Activated B cell treated with CpG ODN at 0.5 μM for 24 hours (primary cell): Measurements from ENCODE around the gene PTGR2. TPM values are rescaled to one million over a fixed set of nuclear protein-coding genes. Genes with fewer than 3 reads are reported as not detected.

Experiments
- ATAC-seq: fragments of 200-7000 bp; cut with Tn5 transposase; one replicate; pipeline ENCODE4 v1.10.0; 2021; ENCODE audit warnings: low read depth, mild to moderate bottlenecking, moderate library complexity
- CTCF ChIA-PET: fragments of 350-600 bp; sonication (Branson Sonifier 250); formaldehyde crosslinking; loops from one replicate; lab custom pipeline; 2021; ENCODE audit warnings: antibody characterized with exemption; lab: Charles Lee
- POLR2A ChIA-PET: fragments of 350-600 bp; sonication (Branson Sonifier 250); formaldehyde crosslinking; loops from one replicate; lab custom pipeline; 2021; ENCODE audit warnings: antibody characterized with exemption; lab: Charles Lee
- DNase-seq: peaks from one replicate; pipeline ENCODE4 v3.0.0; 2022
- H3K27ac Mint-ChIP-seq: one replicate; pipeline ENCODE4 v1.8.0; 2020; ENCODE audit warnings: mixed read lengths
- H3K27me3 Mint-ChIP-seq: one replicate; pipeline ENCODE4 v1.8.0; 2021; ENCODE audit warnings: mixed read lengths
- H3K36me3 Mint-ChIP-seq: one replicate; pipeline ENCODE4 v1.8.0; 2021; ENCODE audit warnings: low read depth, mixed read lengths
- H3K4me1 Mint-ChIP-seq: one replicate; pipeline ENCODE4 v1.8.0; 2021; ENCODE audit warnings: mixed read lengths
- H3K4me3 Mint-ChIP-seq: one replicate; pipeline ENCODE4 v1.8.0; 2020; ENCODE audit warnings: mild to moderate bottlenecking, mixed read lengths
- H3K9me3 Mint-ChIP-seq: one replicate; pipeline ENCODE4 v1.8.0; 2020; ENCODE audit warnings: mixed read lengths
- intact Hi-C: fragments of 100-400 bp; cut with micrococcal nuclease; formaldehyde crosslinking; loops from one replicate; pipeline ENCODE4 v1.15.1; 2024
- total RNA-seq: library from RNA; stranded (reverse); gene quantifications from 2 replicates; pipeline ENCODE4 v1.2.3, GENCODE V29; 2022
- TF ChIP-seq, protein P1 (sequence below): fragments of 200-600 bp; IDR thresholded peaks from one replicate; pipeline ENCODE4 v1.8.0; 2022; ENCODE audit warnings: antibody characterized with exemption, mild to moderate bottlenecking

PTGR2 gene
- total RNA-seq, 1 donor from 2014 or later: 4.8 TPM

DNA sequence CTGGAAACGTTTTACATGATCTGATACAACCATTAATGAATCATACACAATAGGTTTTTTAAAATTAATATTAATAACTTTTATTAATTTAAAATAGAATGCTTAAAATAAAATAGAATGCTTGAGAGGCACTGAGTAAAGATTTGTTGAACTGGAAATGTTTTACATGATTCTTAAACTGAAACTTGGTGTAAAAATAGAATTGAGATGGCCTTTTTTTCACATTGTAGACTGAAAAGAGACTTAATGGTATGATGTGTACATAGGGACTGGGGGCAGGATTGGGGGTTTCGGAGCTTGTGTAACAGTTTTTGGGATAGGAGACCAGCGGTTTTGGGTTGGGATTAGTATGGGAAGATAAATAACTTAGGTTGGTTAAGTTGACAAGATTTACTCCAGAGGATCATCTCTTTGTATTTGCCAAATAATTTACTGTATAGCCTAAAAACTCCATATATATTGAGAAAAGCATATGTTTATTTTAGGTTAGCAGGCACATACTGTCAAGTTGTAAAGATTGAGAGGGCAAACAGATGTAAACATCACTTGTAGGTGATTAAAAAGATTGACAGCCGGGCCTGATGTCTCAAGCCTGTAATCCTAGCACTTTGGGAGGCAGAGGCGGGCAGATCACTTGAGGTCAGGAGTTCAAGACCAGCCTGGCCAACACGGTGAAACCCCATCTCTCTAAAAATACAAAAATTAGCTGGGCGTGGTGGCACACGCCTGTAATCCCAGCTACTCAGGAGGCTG lies 33.0 kb downstream of the PTGR2 start:
- H3K4me3 Mint-ChIP-seq: peak overlapping the region; percentile 48
- no peaks in the 10 kb centered on the region for H3K27me3 Mint-ChIP-seq
- intact Hi-C loops: loop anchor here (5.0 kb wide), 1 partner anchor 157 kb away; no protein-coding TSS in a partner anchor
- H3K9me3 Mint-ChIP-seq: no peaks in the 10 kb centered on the region
- ATAC-seq (no peak), DNase-seq (no peak)
- peaks cover 11% of the 10 kb centered on the region for H3K36me3 Mint-ChIP-seq
- no peak overlapping the region for H3K27ac Mint-ChIP-seq
- TF ChIP-seq, protein P1, sequence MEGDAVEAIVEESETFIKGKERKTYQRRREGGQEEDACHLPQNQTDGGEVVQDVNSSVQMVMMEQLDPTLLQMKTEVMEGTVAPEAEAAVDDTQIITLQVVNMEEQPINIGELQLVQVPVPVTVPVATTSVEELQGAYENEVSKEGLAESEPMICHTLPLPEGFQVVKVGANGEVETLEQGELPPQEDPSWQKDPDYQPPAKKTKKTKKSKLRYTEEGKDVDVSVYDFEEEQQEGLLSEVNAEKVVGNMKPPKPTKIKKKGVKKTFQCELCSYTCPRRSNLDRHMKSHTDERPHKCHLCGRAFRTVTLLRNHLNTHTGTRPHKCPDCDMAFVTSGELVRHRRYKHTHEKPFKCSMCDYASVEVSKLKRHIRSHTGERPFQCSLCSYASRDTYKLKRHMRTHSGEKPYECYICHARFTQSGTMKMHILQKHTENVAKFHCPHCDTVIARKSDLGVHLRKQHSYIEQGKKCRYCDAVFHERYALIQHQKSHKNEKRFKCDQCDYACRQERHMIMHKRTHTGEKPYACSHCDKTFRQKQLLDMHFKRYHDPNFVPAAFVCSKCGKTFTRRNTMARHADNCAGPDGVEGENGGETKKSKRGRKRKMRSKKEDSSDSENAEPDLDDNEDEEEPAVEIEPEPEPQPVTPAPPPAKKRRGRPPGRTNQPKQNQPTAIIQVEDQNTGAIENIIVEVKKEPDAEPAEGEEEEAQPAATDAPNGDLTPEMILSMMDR: no peak
- ChIA-PET POLR2A (no interaction called here), CTCF (no interaction called here)
- peaks cover 40% of the 10 kb centered on the region for H3K4me1 Mint-ChIP-seq

DNA sequence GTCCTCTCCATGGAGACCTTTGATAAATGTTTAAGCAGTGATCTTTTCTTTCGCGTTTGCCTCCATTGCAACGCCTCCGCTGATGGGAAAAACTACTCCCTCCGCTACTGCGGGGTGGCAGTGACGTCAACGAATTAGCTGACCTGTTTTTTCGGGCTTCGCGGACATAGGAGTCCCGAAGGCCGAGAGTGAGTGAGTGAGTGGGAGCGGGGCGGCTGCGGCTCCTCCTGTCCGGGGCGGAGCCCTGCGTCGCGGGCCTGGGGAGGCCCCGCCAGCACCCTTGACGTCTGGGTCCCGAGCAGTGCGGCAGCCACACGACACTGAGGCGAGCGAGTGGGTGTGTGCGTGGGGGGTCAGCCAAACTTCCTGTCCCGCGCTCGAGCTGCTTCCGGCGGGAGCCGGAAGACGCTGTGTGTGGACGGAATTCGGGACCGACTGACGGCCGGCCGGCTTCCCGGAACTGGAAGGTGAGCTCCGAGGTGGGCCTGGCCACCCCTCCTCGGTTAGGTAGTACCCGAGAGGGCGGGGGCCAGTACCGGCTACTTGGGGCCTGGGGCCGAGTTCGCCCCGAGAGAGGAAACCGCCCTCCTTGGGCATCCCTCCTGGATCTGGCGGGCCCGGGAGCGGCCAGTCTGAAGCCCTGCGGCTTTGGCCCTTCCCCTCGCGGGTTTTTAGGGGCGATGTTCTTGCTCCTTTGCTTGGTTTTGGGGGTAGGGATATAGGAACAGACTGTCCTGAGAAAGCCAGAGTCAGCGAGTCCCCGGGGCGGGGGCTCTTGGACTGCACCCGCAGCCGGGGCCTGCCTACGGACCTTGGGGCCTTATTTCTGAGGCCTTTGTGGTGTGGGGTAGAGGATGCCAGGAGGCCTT lies 35.1 kb downstream of the PTGR2 start, which contains the start of gene ZNF410:
TSS of gene ZNF410 (plus strand) at position 411 of the 869 bp plus-strand sequence. CDS start 5,317 bp downstream, outside the sequence.
- peak within 1 kb of the TSS; percentile 96 for H3K4me3 Mint-ChIP-seq
- peaks cover 42% of the 10 kb centered on the region for H3K4me1 Mint-ChIP-seq
- ChIA-PET CTCF (interaction anchor here (0.5 to 3.8 kb wide), 3 partner anchors 24 to 157 kb away, joined by 3 to 13 read pairs (median 3); no protein-coding TSS in a partner anchor), POLR2A (interaction anchor here (0.6 to 2.5 kb wide), 15 partner anchors 8 to 828 kb away, joined by 3 to 30 read pairs (median 4); partner anchors contain the start of genes ACOT2, BBOF1, COQ6 and ENTPD5)
- H3K27ac Mint-ChIP-seq: peak within 1 kb of the TSS; percentile 96
- no peaks in the 10 kb centered on the region for H3K9me3 Mint-ChIP-seq
- intact Hi-C loops: loop anchor here (1.0 to 5.0 kb wide), 10 partner anchors 34 to 876 kb away; partner anchors contain the start of genes BBOF1, COQ6, ENTPD5 and FAM161B
- TF ChIP-seq, protein P1: no peak
- peaks cover 14% of the 10 kb centered on the region for H3K36me3 Mint-ChIP-seq
- peak; percentile 98 for ATAC-seq
- peak; percentile 79 for DNase-seq
- no peaks in the 10 kb centered on the region for H3K27me3 Mint-ChIP-seq

DNA sequence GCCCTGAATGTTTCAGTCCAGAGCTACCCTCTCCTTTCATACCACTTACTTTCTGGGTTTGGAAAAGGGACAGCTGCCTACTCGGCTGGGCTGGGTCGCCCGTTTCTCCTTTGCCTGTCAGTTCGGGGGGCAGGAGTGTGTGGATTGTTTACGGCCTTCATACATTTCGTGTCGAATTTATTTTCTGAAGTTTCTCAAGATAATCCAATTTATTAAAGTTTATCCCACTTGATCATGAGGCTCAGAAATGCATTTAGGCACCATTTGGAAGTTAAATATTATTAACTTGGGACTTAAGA lies 35.6 kb downstream of the PTGR2 start:
- peaks cover 18% of the 10 kb centered on the region for H3K36me3 Mint-ChIP-seq
- no peak for DNase-seq
- POLR2A ChIA-PET: interaction anchor here (0.7 to 2.5 kb wide), 10 partner anchors 9 to 829 kb away, joined by 3 to 30 read pairs (median 8); partner anchors contain the start of genes BBOF1, COQ6, ENTPD5 and FAM161B
- CTCF ChIA-PET: interaction anchor here (0.5 to 3.8 kb wide), 2 partner anchors 23 to 158 kb away, joined by 3 to 13 read pairs; no protein-coding TSS in a partner anchor
- ATAC-seq: no peak
- no peaks in the 10 kb centered on the region for H3K9me3 Mint-ChIP-seq
- peaks cover 42% of the 10 kb centered on the region for H3K4me1 Mint-ChIP-seq
- intact Hi-C loops: loop anchor here (2.0 to 5.0 kb wide), 3 partner anchors 132 to 876 kb away; partner anchors contain the start of genes BBOF1, ENTPD5 and YLPM1
- peak overlapping the region; percentile 96 for H3K27ac Mint-ChIP-seq
- TF ChIP-seq, protein P1: no peak
- H3K4me3 Mint-ChIP-seq: peak overlapping the region; percentile 96
- no peaks in the 10 kb centered on the region for H3K27me3 Mint-ChIP-seq

DNA sequence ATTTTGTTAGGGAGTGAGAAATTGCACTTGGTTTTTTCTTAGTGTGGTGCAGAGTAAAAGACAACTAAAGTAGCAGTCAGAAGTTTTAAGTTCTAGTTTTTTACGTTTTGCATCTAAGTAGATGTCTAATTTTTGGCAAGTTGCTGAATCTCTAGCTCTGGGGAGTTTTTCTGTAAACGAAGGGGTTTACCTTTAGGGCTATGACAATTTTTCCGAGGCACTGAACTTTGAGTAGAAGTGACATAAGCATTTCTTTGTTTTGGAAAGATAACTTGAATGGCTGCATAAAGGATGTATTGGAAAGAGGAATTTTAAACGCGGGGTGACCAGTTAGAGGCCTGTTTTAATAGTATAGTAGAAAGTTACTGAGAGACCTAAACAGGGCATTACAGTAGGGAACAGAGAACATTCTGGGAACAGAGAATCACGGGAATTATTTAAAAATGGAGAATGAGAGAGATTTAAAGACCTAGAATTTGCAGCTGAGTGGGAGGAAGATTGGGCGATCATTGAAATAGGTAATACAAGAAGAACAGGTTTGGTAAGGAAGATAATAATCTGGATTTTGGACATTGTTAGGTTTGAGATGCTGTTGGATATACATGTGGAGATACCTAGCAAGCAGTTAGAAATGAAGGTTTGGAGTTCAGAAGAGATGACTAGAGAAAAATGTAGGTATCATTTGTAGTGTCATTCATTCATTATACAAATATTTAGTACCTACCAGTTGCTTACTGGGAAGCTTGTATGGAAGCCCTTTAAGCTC lies 36.2 kb downstream of the PTGR2 start:
- Mint-ChIP-seq H3K4me3 (peak overlapping the region; percentile 96), H3K9me3 (no peaks in the 10 kb centered on the region), H3K27ac (peak overlapping the region; percentile 96), H3K27me3 (no peaks in the 10 kb centered on the region), H3K36me3 (peaks cover 18% of the 10 kb centered on the region), H3K4me1 (peaks cover 42% of the 10 kb centered on the region)
- intact Hi-C loops: loop anchor here (2.0 to 5.0 kb wide), 3 partner anchors 131 to 875 kb away; partner anchors contain the start of genes BBOF1, ENTPD5 and YLPM1
- TF ChIP-seq, protein P1: no peak
- no peak for ATAC-seq
- POLR2A ChIA-PET: interaction anchor here (2.5 kb wide), 1 partner anchor 37 kb away, joined by 30 read pairs; the partner anchor contains the start of gene PTGR2
- DNase-seq: no peak
- CTCF ChIA-PET: interaction anchor here (3.8 kb wide), 1 partner anchor 159 kb away, joined by 13 read pairs; no protein-coding TSS in a partner anchor
